ENCODE data around the gene IL31RA. TPM values are rescaled to one million over a fixed set of nuclear protein-coding genes. Genes with fewer than 3 reads are reported as not detected.

IL31RA gene
- total RNA-seq, 3 donors from 2014 or later: not detected

- H3K9me3 Mint-ChIP-seq: no peaks in the 10 kb centered on the region
- ATAC-seq (peak; percentile 97 to 98), DNase-seq (no peak)
- H3K4me3 Mint-ChIP-seq: no peak overlapping the region
- H3K27me3 Mint-ChIP-seq (ENCODE audit: low read depth): no peaks in the 10 kb centered on the region
- H3K36me3 Mint-ChIP-seq (ENCODE audit: insufficient read depth): no peaks in the 10 kb centered on the region
- H3K4me1 Mint-ChIP-seq (ENCODE audit: low read depth): peaks cover 12% of the 10 kb centered on the region
Observed at GRCh38 chr5:55868846-55869245, 17.7 kb downstream of the IL31RA start.

- no peak for ATAC-seq
- no peaks in the 10 kb centered on the region for H3K9me3 Mint-ChIP-seq
- H3K36me3 Mint-ChIP-seq (ENCODE audit: insufficient read depth): no peaks in the 10 kb centered on the region
Observed at GRCh38 chr5:55869847-55870246, 18.7 kb downstream of the IL31RA start.

GRCh38 chr5:55873234-55873633, 22.1 kb downstream of the IL31RA start:
- H3K4me1 Mint-ChIP-seq (ENCODE audit: low read depth): peaks cover 9% of the 10 kb centered on the region
- no peaks in the 10 kb centered on the region for H3K9me3 Mint-ChIP-seq
- no peak overlapping the region for H3K4me3 Mint-ChIP-seq
- DNase-seq (no peak), ATAC-seq (no peak)
- H3K36me3 Mint-ChIP-seq (ENCODE audit: insufficient read depth): no peaks in the 10 kb centered on the region
- H3K27me3 Mint-ChIP-seq (ENCODE audit: low read depth): no peaks in the 10 kb centered on the region

More at GRCh38 chr5:55869847-55870246, 18.7 kb downstream of the IL31RA start:
- Mint-ChIP-seq H3K4me3 (no peak overlapping the region), H3K27me3 (ENCODE audit: low read depth) (no peaks in the 10 kb centered on the region), H3K4me1 (ENCODE audit: low read depth) (peaks cover 12% of the 10 kb centered on the region)
- DNase-seq: no peak

- H3K27me3 Mint-ChIP-seq (ENCODE audit: low read depth): peaks cover 2% of the 10 kb centered on the region
- H3K36me3 Mint-ChIP-seq (ENCODE audit: insufficient read depth): no peaks in the 10 kb centered on the region
- no peaks in the 10 kb centered on the region for H3K9me3 Mint-ChIP-seq
Observed at GRCh38 chr5:55877655-55878054, 26.5 kb downstream of the IL31RA start.

GRCh38 chr5:55880453-55880852, 29.3 kb downstream of the IL31RA start:
- ATAC-seq (no peak), DNase-seq (no peak)
- Mint-ChIP-seq H3K4me3 (no peak overlapping the region), H3K27me3 (ENCODE audit: low read depth) (peaks cover 2% of the 10 kb centered on the region), H3K9me3 (no peaks in the 10 kb centered on the region), H3K36me3 (ENCODE audit: insufficient read depth) (no peaks in the 10 kb centered on the region), H3K4me1 (ENCODE audit: low read depth) (no peaks in the 10 kb centered on the region)

More at GRCh38 chr5:55877655-55878054, 26.5 kb downstream of the IL31RA start:
- ATAC-seq: no peak
- DNase-seq: no peak
- no peak overlapping the region for H3K4me3 Mint-ChIP-seq
- H3K4me1 Mint-ChIP-seq (ENCODE audit: low read depth): no peaks in the 10 kb centered on the region

GRCh38 chr5:55885359-55885758, 34.2 kb downstream of the IL31RA start:
- Mint-ChIP-seq H3K36me3 (ENCODE audit: insufficient read depth) (no peaks in the 10 kb centered on the region), H3K4me3 (no peak overlapping the region), H3K27me3 (ENCODE audit: low read depth) (peaks cover 4% of the 10 kb centered on the region), H3K9me3 (no peaks in the 10 kb centered on the region), H3K4me1 (ENCODE audit: low read depth) (peaks cover 4% of the 10 kb centered on the region)
- ATAC-seq (no peak), DNase-seq (no peak)

GRCh38 chr5:55888205-55888604, 37.0 kb downstream of the IL31RA start:
- peaks cover 4% of the 10 kb centered on the region for H3K4me1 Mint-ChIP-seq (ENCODE audit: low read depth)
- H3K9me3 Mint-ChIP-seq: no peaks in the 10 kb centered on the region
- peaks cover 2% of the 10 kb centered on the region for H3K27me3 Mint-ChIP-seq (ENCODE audit: low read depth)
- no peak overlapping the region for H3K4me3 Mint-ChIP-seq
- DNase-seq (no peak), ATAC-seq (no peak)
- no peaks in the 10 kb centered on the region for H3K36me3 Mint-ChIP-seq (ENCODE audit: insufficient read depth)

GRCh38 chr5:55892479-55892878, 41.3 kb downstream of the IL31RA start:
- Mint-ChIP-seq H3K4me1 (ENCODE audit: low read depth) (peaks cover 6% of the 10 kb centered on the region), H3K9me3 (no peaks in the 10 kb centered on the region), H3K4me3 (no peak overlapping the region), H3K27me3 (ENCODE audit: low read depth) (peaks cover under 1% of the 10 kb centered on the region), H3K36me3 (ENCODE audit: insufficient read depth) (no peaks in the 10 kb centered on the region)
- DNase-seq: no peak
- ATAC-seq: no peak

- DNase-seq (no peak), ATAC-seq (no peak)
- Mint-ChIP-seq H3K36me3 (ENCODE audit: insufficient read depth) (no peaks in the 10 kb centered on the region), H3K4me1 (ENCODE audit: low read depth) (peaks cover 6% of the 10 kb centered on the region), H3K27me3 (ENCODE audit: low read depth) (peaks cover 2% of the 10 kb centered on the region), H3K4me3 (no peak overlapping the region), H3K9me3 (no peaks in the 10 kb centered on the region)
Observed at GRCh38 chr5:55894135-55894534, 43.0 kb downstream of the IL31RA start.

GRCh38 chr5:55895346-55895745, 44.2 kb downstream of the IL31RA start:
- no peak for ATAC-seq
- Mint-ChIP-seq H3K9me3 (no peaks in the 10 kb centered on the region), H3K4me1 (ENCODE audit: low read depth) (peaks cover 9% of the 10 kb centered on the region), H3K36me3 (ENCODE audit: insufficient read depth) (no peaks in the 10 kb centered on the region), H3K27me3 (ENCODE audit: low read depth) (peaks cover 2% of the 10 kb centered on the region), H3K4me3 (no peak overlapping the region)
- no peak for DNase-seq

GRCh38 chr5:55896238-55896637, 45.1 kb downstream of the IL31RA start:
- no peaks in the 10 kb centered on the region for H3K36me3 Mint-ChIP-seq (ENCODE audit: insufficient read depth)
- ATAC-seq: no peak
- H3K4me3 Mint-ChIP-seq: no peak overlapping the region
- H3K9me3 Mint-ChIP-seq: no peaks in the 10 kb centered on the region
- H3K27me3 Mint-ChIP-seq (ENCODE audit: low read depth): peaks cover 4% of the 10 kb centered on the region
- peaks cover 10% of the 10 kb centered on the region for H3K4me1 Mint-ChIP-seq (ENCODE audit: low read depth)
- DNase-seq: no peak

- DNase-seq: no peak
- Mint-ChIP-seq H3K36me3 (ENCODE audit: insufficient read depth) (no peaks in the 10 kb centered on the region), H3K27me3 (ENCODE audit: low read depth) (peaks cover 4% of the 10 kb centered on the region), H3K9me3 (no peaks in the 10 kb centered on the region), H3K4me3 (no peak overlapping the region), H3K4me1 (ENCODE audit: low read depth) (peaks cover 10% of the 10 kb centered on the region)
- no peak for ATAC-seq
Observed at GRCh38 chr5:55896663-55897062, 45.5 kb downstream of the IL31RA start.

- no peak for DNase-seq
- H3K27me3 Mint-ChIP-seq (ENCODE audit: low read depth): peaks cover 4% of the 10 kb centered on the region
- no peak for ATAC-seq
- no peaks in the 10 kb centered on the region for H3K36me3 Mint-ChIP-seq (ENCODE audit: insufficient read depth)
- peaks cover 10% of the 10 kb centered on the region for H3K4me1 Mint-ChIP-seq (ENCODE audit: low read depth)
- H3K9me3 Mint-ChIP-seq: no peaks in the 10 kb centered on the region
- no peak overlapping the region for H3K4me3 Mint-ChIP-seq
Observed at GRCh38 chr5:55897206-55897894, 46.2 kb downstream of the IL31RA start.

- peaks cover 13% of the 10 kb centered on the region for H3K4me1 Mint-ChIP-seq (ENCODE audit: low read depth)
- H3K9me3 Mint-ChIP-seq: no peaks in the 10 kb centered on the region
- no peak overlapping the region for H3K4me3 Mint-ChIP-seq
- H3K36me3 Mint-ChIP-seq (ENCODE audit: insufficient read depth): no peaks in the 10 kb centered on the region
- DNase-seq (no peak), ATAC-seq (peak in 1 of 2 donors; percentile 48)
- peaks cover 4% of the 10 kb centered on the region for H3K27me3 Mint-ChIP-seq (ENCODE audit: low read depth)
Observed at GRCh38 chr5:55897905-55898304, 46.7 kb downstream of the IL31RA start.

GRCh38 chr5:55899344-55899743, 48.2 kb downstream of the IL31RA start:
- H3K4me1 Mint-ChIP-seq (ENCODE audit: low read depth): peaks cover 26% of the 10 kb centered on the region
- no peaks in the 10 kb centered on the region for H3K9me3 Mint-ChIP-seq
- no peaks in the 10 kb centered on the region for H3K36me3 Mint-ChIP-seq (ENCODE audit: insufficient read depth)
- DNase-seq (no peak), ATAC-seq (no peak)
- no peak overlapping the region for H3K4me3 Mint-ChIP-seq
- H3K27me3 Mint-ChIP-seq (ENCODE audit: low read depth): peaks cover 4% of the 10 kb centered on the region
